GM11168 (cell line): ENCODE measurements around the gene ATF7IP.
"Not testable (repeated sequence)": the region's sequence is repeated elsewhere in the genome, so short reads cannot be mapped to it uniquely, and the experiment has no call there.

Source experiments
- in situ Hi-C: fragments of 300-500 bp; cut with MboI; formaldehyde crosslinking; loops from one replicate; pipeline ENCODE4 v1.12.0; 2022; ENCODE audit warnings: low sequenced_read_pairs; ENCODE audit not compliant: unreplicated experiment

ATF7IP gene, protein sequence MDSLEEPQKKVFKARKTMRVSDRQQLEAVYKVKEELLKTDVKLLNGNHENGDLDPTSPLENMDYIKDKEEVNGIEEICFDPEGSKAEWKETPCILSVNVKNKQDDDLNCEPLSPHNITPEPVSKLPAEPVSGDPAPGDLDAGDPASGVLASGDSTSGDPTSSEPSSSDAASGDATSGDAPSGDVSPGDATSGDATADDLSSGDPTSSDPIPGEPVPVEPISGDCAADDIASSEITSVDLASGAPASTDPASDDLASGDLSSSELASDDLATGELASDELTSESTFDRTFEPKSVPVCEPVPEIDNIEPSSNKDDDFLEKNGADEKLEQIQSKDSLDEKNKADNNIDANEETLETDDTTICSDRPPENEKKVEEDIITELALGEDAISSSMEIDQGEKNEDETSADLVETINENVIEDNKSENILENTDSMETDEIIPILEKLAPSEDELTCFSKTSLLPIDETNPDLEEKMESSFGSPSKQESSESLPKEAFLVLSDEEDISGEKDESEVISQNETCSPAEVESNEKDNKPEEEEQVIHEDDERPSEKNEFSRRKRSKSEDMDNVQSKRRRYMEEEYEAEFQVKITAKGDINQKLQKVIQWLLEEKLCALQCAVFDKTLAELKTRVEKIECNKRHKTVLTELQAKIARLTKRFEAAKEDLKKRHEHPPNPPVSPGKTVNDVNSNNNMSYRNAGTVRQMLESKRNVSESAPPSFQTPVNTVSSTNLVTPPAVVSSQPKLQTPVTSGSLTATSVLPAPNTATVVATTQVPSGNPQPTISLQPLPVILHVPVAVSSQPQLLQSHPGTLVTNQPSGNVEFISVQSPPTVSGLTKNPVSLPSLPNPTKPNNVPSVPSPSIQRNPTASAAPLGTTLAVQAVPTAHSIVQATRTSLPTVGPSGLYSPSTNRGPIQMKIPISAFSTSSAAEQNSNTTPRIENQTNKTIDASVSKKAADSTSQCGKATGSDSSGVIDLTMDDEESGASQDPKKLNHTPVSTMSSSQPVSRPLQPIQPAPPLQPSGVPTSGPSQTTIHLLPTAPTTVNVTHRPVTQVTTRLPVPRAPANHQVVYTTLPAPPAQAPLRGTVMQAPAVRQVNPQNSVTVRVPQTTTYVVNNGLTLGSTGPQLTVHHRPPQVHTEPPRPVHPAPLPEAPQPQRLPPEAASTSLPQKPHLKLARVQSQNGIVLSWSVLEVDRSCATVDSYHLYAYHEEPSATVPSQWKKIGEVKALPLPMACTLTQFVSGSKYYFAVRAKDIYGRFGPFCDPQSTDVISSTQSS

DNA sequence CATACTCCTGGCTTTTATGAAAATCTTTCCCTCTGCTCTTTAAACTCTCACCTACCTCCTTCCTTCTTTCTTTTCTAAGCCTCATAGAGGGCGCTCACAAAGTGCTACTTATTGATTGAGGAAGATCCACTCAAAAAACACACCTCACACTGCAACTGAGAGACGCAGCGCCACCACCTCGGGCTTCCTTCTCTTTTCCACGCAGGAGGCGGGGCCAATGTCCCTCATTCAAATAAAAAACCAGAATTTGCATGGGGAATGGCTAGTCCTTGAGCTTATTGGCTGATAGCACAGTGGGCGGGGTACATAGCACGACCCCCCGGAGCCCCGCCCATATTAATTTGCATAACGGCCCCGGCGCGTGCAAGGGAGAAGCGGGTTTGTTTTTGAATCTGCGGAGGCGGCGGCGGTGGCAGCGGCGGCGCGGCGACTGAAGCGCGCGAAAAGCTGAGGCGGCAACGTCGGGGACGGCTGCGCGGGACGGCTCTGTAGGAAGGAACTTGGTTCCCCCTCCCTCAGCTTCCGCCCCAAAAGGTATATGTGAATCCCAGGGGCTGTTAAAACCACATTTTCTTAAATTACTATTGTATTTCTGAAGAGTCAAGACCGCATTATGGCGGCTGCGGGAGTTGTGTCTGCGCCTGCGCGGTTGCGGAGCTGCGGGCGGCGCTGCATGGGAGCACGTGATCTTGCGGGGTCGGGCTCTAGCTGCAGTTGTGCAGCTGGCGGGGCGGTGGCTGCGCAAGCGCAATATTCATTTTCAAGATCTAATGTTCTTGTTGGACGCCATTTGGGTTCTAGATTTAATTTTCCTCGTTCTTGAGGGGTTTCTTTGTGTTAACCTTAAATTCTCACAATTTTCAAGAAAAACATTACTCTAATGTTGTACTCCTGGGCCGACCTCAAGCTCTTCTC, at the start of gene ATF7IP:
TSS of gene ATF7IP (plus strand) at position 389 of the 915 bp plus-strand sequence. CDS start 58,234 bp downstream, outside the sequence.
- in situ Hi-C loops: loop anchor here (10.0 kb wide), 1 partner anchor 101 kb away; no protein-coding TSS in a partner anchor

DNA sequence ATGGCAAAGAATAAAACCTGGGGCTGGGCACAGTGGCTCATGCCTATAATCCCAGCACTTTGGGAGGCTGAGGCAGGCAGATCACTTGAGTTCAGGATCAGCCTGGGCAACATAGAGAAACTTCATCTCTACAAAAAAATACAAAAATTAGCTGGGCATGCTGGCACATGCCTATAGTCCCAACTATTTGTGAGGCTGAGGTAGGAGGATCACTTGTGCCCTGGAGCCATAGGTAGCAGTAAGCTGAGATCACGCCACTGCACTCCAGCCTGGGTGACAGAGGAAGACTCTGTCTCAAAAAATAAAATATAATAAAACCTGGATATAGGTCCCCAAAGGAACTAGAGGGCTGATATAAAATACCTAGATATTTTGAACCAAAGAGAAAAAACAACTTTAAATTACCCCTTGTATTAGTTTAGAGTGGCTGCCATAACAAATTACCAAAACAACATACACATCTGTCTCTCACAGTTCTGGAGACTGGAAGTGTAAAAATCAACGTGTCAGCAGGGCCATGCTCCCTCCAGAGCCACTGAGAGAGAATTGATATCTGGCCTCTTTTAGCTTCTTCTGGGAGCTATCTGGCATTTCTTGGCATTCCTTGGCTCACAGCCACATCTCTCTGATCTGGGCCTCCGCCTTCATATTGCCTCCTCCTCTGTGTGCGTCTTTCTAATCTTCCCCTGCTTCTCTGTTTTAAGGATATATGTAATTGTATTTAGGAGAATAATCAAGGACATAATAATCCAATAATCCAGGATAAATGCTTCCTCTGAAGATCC, 47.9 kb upstream of the ATF7IP start:
- in situ Hi-C loops: no loop called here

DNA sequence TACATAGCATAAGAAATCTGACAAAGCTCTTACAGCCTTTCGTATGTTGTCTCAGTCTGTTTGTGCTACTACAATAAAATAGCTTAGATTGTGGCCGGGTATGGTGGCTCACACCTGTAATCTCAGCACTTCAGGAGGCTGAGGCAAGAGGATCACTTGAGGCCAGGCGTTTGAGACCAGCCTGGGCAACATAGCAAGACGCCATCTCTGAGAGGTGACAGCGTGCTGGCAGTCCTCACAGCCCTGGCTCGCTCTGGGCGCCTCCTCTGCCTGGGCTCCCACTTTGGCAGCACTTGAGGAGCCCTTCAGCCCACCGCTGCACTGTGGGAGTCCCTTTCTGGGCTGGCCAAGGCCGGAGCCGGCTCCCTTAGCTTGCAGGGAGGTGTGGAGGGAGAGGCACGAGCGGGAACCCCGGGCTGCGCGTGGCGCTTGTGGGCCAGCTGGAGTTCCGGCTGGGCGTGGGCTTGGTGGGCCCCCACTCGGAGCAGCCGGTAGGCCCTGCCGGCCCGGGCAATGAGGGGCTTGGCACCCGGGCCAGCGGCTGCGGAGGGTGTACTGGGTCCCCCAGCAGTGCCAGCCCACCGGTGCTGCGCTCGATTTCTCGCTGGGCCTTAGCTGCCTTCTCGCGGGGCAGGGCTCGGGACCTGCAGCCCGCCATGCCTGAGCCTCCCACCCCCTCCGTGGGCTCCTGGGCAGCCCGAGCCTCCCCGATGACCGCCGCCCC, 45.6 kb upstream of the ATF7IP start:
- in situ Hi-C loops: not testable (repeated sequence)

DNA sequence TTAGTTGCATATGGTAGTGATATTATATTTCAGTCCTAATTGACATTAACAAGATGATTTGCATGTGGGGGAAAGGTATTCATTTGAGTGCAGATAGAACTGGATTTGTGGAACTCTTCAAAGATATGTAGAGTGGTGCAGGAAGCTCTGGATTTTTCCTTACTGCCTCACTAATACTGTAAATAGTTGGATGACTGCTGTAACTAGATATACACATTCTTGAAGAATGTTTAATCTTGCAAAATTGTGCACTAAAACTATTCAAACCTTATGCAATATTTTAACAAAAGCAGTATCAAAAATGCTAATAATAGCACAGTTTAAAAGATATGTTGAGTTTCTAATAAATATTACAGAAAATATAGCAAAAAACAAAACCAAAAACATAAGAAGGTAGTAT, 43.1 kb upstream of the ATF7IP start:
- in situ Hi-C loops: no loop called here

DNA sequence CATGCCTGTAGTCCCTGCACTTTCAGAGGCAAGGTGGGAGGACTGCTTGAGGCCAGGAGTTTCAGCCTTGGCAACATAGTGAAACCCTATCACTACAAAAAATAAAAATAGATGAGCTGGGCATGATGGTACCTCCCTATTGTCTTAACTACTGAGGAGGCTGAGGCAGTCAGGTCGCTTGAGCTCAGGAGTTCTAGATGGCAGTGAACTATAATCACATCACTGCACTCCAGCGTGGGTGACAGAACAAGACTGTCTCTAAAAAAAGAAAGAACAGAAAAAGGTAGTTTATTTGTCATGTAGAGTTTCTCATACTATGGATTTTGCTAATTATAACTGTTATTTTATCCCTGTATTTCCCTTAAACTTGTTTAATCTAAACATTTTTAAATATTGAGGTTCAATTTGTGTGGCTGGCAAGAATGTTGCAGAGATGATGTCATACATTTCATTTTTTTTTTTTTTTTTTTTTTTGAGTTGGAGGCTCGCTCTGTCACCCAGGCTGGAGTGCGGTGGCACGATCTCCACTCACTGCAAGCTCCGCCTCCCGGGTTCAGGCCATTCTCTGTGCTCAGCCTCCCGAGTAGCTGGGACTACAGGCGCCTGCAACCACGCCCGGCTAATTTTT, 39.7 kb upstream of the ATF7IP start:
- in situ Hi-C loops: no loop called here

DNA sequence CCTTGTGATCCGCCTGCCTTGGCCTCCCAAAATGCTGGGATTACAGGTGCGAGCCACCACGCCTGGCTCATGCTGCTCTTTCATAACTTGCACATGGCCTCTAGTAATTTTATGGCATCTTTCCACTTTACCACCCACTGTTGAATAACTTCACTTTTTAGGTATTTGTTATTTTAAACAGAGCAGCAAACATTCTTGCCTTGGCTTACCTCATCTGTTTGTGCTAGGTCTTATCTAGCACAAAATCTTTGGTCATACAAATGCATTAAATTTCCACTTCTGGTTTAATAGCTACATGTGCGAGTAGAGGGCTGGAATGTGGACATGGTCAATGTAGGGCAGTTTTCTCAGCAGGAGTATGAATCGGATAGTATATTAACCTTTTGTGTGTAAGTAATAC, 38.8 kb upstream of the ATF7IP start:
- in situ Hi-C loops: no loop called here

DNA sequence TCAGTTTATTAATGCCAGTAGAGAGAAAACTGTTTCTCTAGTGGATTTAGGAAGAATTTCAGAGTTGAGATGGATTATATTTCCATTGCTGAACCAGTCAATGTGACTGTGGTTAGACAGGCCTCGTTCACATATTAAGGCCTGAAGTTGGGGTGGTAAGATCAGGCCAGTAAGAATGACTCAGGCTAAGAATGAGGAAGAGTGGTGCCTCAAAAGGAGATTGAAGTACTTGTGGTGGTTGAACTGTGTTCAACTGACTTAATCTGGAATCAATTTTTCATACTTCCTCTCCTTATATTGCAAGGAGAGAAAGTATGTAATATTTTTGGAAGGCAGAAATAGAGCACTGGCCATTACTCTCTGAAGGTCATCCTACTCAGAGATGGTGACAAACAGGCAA, 37.8 kb upstream of the ATF7IP start:
- in situ Hi-C loops: no loop called here

DNA sequence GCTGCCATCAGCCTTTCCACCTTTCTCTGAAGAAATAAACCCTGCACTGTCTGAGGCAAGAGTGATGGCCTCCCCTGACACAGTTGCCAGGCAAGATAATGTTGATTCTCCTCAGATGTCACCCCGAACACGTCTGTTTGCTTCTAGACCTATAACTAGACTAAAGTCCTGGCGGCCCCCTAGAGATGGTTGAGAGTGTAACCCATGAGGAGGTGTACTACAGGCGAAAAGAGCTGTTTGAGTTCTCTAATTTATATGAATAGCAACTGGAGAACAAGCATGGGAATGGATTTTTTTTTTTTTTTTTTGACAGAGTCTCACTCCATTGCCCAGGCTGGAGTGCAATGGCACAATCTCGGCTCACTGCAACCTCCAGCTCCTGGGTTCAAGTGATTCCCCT, 33.0 kb upstream of the ATF7IP start:
- in situ Hi-C loops: no loop called here

DNA sequence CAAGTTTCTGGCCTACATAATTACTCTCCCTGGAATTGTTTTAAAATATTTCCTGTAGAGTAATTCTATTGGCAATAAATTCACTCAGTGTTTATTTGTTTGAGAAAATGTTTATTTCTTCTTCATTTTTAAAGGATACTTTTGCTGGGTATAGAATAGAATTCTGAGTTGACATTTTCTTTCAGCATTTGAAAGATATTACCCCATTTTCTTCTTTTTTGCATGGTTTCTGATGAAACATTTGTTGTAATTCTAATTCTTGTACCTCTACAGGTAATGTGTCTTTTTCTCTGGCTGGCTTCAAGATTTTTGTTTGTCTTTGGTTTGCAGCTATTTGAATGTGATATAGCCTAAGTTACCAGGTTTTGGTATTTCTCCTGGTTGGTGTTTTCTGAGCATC, 25.1 kb upstream of the ATF7IP start:
- in situ Hi-C loops: no loop called here

DNA sequence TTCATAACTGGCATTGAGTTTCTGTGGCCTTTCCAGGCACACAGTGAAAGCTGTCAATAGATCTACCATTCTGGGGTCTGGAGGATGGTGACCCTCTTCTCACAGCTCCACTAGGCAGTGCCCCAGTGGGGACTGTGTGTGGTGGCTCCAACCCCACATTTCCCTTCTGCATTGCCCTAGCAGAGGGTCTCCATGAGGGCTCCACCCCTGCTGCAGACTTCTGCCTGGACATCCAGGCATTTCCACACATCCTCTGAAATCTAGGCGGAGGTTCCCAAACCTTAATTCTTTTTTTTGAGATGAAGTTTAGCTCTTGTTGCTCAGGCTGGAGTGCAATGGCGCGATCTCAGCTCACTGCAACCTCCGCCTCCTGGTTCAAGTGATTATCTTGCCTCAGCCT, 14.0 kb upstream of the ATF7IP start:
- in situ Hi-C loops: not testable (repeated sequence)

DNA sequence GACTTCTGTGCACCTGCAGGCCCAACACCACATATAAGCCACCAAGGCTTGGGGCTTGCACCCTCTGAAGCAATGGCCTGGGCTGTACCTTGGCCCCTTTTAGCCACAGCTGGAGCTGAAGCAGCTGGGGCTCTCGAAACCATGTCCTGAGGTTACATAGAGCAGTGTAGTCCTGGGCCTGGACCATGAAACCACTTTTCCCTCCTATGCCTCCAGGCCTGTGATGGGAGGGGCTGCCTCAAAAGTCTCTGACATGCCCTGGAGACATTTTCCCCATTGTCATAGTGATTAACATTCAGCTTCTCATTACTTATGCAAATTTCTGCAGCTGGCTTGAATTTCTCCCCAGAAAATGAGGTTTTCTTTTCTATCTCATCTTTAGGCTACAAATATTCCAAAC, 13.4 kb upstream of the ATF7IP start:
- in situ Hi-C loops: not testable (repeated sequence)

DNA sequence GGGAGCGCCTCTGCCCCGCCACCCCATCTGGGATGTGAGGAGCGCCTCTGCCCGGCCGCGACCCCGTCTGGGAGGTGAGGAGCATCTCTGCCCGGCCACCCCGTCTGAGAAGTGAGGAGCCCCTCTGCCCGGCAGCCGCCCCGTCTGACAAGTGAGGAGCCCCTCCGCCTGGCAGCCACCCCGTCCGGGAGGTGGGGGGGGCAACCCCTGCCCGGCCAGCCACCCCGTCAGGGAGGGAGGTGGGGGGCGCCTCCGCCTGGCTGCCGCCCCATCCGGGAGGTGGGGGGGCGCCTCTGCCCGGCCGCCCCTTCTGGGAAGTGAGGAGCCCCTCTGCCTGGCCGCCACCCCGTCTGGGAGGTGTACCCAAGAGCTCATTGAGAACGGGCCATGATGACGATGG, 10.8 kb upstream of the ATF7IP start:
- in situ Hi-C loops: not testable (repeated sequence)

DNA sequence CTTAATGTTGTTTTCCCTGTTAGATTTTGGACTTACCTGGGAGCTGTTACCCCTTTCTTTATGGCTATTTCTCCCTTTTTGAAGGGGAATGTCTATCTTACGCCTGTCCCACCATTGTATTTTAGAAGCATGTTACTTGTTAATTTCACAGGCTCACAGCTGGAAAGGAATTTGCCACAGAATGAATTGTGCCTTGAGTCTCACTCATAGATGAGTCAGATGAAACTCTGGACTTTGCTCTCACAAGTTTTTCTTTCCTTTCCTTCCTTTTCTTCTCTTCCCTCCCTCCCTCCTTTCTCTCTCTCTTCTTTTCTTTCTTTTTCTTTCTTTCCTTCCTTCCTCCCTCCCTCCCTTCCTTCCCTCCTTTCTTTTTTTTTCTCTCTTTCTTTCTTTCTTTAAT, 9.3 kb upstream of the ATF7IP start:
- in situ Hi-C loops: no loop called here

DNA sequence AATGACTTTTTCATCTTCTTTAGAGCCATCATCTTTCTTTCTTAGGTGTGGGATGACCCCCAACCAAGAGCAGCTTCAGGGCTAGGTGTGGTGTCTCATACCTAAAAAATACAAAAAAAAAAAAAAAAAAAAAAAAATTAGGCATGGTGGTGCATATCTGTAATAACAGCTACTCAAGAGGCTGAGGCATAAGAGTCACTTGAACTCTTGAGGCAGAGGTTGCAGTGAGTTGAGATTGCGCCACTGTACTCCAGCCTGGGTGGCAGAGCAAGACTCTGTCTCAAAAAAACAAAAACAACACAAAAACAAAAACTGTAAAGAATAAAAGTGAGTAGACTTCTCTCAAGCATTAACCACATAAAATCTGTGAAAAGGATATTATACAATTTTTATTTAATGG, 8.0 kb upstream of the ATF7IP start:
- in situ Hi-C loops: no loop called here

DNA sequence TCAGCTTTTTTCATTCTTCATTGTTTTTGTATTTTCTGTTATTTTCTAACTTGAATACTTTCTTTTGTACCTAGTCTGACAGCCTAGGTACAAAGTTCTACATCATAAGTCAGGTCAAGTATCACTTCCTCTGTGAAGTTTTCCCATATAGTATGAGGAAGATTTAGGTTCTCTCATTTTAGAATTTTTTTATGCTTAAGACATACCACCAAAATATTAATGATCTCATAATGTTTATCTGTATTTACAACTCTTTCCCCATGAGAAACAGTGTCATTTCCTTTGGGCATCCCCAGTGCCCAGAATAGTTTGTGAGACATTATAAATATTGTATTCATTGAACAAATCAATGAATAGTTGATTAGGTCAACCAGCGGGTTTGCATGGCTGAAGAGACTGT, 3.1 kb upstream of the ATF7IP start:
- in situ Hi-C loops: loop anchor here (10.0 kb wide), 1 partner anchor 98 kb away; no protein-coding TSS in a partner anchor

DNA sequence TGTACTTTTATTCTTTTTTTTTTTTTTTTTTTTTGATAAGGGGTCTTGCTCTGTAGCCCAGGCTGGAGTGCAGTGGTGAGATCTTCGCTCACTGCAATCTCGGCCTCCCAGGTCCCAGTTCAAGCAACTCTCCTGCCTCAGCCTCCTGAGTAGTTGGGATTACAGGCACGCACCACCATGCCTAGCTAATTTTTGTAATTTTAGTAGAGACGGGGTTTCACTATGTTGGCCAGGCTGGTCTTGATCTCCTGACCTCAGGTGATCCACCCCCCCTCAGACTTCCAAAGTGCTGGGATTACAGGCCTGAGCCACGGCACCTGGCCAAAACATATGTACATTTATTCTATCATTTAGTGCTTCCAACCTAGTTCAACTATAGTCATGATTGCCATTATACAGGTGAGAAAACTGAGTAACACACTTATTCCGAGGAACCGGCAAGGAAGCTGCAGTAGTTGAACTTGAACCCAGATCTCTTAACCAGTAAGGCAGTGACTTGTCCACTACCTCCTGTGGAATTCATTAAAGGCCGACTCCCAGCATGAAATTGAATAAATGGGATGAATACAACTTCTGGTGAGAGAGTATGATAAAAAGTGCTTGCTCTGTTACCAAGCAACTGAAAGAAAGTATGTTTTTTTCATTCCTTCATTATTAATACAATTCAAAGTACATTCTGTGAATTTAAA, 755 bp upstream of the ATF7IP start:
- in situ Hi-C loops: loop anchor here (10.0 kb wide), 1 partner anchor 100 kb away; no protein-coding TSS in a partner anchor
